Mesodermal cell (in vitro differentiated cells): Measurements from ENCODE around the gene TNS1.

Experiments used
- H3K27ac ChIP-seq: 2 replicates; pipeline ENCODE4 v1.7.0; 2013; ENCODE audit warnings: mild to moderate bottlenecking, low read depth, low read length, moderate library complexity; ENCODE audit not compliant: severe bottlenecking
- H3K36me3 ChIP-seq: 2 replicates; pipeline ENCODE4 v1.7.1; 2013; ENCODE audit warnings: mild to moderate bottlenecking, low read length, moderate library complexity; ENCODE audit not compliant: control insufficient read depth, insufficient read depth
- H3K4me1 ChIP-seq: one replicate; pipeline ENCODE4 v1.7.1; 2013; ENCODE audit warnings: mild to moderate bottlenecking, low read length; ENCODE audit not compliant: insufficient read depth, control insufficient read depth, poor library complexity, severe bottlenecking
- H3K4me3 ChIP-seq: 2 replicates; pipeline ENCODE4 v1.7.0; 2013; ENCODE audit warnings: low read length, control low read depth, mild to moderate bottlenecking; ENCODE audit not compliant: insufficient read depth, poor library complexity, severe bottlenecking; ENCODE audit errors: extremely low read depth
- H3K9me3 ChIP-seq: 2 replicates; pipeline ENCODE4 v1.7.1; 2013; ENCODE audit warnings: mild to moderate bottlenecking, low read length, moderate library complexity; ENCODE audit not compliant: control insufficient read depth
- WGBS, 2 experiments: methylation state at CpG; one replicate each; pipeline ENCODE4 v1.1.5; 2013; ENCODE audit warnings: missing lambda C conversion rate in 2 of 2; ENCODE audit not compliant: insufficient coverage in 2 of 2; 5-methylcytosine and 5-hydroxymethylcytosine counted together

TNS1 gene

DNA sequence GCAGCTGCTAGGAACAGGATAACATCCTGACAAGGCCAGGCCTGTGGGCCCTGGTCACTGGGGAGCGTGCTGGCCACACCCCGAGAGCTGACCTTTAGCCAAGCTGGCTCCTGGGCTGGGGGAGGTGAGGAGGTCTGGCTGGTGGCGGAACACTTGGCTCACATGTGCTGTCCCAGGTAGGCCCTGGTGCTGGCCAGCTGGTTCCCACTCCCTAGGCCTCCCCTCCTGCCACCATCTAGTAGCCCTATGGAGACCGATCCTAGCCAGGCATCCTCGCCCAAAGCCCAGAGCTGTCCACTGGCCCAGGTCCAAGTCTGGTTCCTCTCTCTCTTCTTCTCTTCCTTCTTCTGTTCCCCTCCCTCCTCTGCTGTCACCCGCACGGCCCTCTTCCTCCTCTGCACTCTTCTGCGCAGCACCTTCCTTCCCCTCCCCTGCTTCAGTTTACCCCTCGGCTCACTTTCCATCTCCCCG, 52.4 kb downstream of the TNS1 start:
- peaks cover 3% of the 10 kb centered on the region for H3K36me3 ChIP-seq
- H3K4me3 ChIP-seq = no peak overlapping the region
- no peak overlapping the region for H3K27ac ChIP-seq
- H3K9me3 ChIP-seq = no peaks in the 10 kb centered on the region
- H3K4me1 ChIP-seq = peaks cover 16% of the 10 kb centered on the region
- 92 to 95% methylated on average over 9 of the region's 10 CpGs for WGBS, 2 experiments

DNA sequence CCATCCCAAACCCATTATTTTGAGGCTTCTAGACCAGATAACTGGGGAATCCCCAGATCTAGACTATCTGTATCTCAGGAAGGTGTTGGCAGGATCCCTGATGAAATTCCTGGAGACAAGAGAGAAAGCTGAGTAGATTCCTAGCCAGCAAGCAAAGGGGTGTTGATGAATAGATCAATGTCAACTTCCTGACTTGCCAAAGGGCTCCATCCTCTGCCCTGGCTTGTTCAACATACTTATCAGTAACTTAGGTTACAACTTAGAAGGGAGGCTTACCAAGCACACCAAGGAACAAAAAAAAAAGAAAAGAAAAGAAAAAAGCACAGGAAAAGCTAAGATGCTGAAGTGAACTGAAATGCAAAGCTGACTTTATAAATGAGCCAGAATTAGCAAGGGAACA, 53.3 kb downstream of the TNS1 start:
- Histone ChIP-seq H3K4me1 (peaks cover 21% of the 10 kb centered on the region), H3K9me3 (no peaks in the 10 kb centered on the region), H3K36me3 (peaks cover 3% of the 10 kb centered on the region), H3K27ac (no peak overlapping the region), H3K4me3 (no peak overlapping the region)

DNA sequence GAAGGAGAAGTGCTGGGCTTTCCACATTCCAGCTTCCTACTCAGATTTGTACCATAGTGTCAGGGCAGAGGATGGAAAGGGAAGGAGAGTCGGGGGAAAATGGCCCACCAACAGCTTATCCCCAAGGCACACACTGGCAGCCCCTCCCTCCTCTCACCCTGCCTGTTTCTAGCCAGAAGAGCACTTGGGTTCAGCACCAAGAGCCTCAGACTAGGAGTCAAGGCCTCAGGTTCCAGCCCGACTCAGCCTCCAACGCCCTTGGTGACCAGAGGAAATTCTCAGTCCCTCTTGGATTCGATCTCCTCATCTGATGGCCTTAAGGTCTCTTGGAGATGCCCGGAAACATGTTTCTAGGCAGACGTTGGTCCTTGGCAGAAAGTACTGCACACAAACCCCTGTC, 53.9 kb downstream of the TNS1 start:
- 90 to 94% methylated on average over 5 of the region's 6 CpGs for WGBS, 2 experiments
- Histone ChIP-seq H3K4me1 (peaks cover 27% of the 10 kb centered on the region), H3K27ac (no peak overlapping the region)

DNA sequence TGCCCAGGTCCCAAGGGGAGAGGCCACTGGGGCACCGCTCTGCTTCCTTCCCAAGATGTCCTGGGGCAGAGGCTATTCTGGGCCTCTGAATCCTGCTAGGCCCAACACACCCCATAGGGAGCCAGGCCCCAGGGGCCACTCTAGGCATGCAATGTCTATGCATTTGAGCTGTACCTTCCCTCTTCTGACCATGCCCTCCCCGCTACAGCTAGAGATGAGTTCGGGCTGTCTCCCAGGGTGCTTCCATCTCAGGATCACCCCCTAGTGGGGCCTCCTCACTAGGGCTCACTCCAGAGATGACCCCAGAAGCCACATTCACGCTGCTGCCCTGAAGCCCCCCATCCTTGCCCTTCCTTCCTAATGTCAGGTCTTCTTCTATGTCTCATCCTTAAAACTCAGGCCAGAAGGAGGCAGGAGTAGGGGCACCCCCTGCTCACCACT, 54.4 kb downstream of the TNS1 start:
- Histone ChIP-seq H3K27ac (no peak overlapping the region), H3K4me3 (no peak overlapping the region), H3K4me1 (peaks cover 32% of the 10 kb centered on the region), H3K36me3 (no peaks in the 10 kb centered on the region), H3K9me3 (no peaks in the 10 kb centered on the region)
- WGBS, 2 experiments = 94 to 95% methylated on average over 4 of the region's 4 CpGs

More for the DNA sequence above, 53.9 kb downstream of the TNS1 start:
- H3K36me3 ChIP-seq = no peaks in the 10 kb centered on the region
- H3K4me3 ChIP-seq = no peak overlapping the region
- no peaks in the 10 kb centered on the region for H3K9me3 ChIP-seq

DNA sequence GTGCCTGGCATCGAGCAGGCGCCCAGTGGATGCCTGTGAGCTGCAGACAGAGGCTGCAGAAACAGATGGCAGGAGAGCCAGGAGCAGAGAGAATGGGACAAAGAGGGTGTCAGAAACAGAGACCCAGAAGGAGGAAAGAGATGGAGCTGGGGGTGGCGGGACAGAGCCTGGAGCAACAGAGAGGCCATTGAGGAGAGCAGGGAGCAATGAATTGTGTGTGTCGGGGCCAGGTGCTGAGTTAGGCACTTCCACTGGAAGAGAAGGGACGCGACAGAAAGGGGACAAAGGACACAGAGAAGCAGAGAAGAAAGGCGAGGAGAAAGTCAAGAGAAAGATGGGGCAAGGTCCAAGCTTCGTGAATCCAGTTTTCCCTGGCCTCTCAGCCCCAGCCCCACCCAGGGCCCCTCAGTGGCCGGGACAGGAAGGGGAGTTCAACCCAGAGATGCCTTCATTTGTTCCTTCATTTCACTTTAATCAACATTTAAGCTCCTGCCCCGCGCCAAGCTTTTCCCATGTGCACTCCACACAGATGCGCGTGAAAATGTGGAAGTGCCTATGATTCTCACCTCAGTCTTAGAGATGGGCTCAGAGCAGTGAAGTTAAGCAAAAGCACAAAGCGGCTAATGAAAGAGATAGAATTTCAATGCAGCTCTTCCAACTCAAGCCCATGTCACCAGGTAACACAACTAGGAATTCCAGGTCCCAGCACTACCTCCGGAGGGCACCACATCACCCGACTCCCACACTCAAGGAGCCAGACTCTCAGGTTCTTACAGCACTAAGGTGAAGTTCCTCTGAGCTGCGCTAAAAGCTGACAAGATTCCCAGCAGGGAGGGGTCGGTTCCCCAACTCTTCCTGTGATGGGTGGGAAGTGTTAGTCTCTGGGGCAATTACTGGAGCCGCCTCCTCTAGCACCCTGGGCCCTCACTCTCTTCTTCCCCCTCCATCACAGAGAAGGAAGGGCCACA, 55.1 kb downstream of the TNS1 start:
- no peak overlapping the region for H3K4me3 ChIP-seq
- H3K9me3 ChIP-seq = no peaks in the 10 kb centered on the region
- 88 to 90% methylated on average over 14 of the region's 19 CpGs for WGBS, 2 experiments
- peaks cover 39% of the 10 kb centered on the region for H3K4me1 ChIP-seq
- H3K27ac ChIP-seq = no peak overlapping the region
- no peaks in the 10 kb centered on the region for H3K36me3 ChIP-seq

DNA sequence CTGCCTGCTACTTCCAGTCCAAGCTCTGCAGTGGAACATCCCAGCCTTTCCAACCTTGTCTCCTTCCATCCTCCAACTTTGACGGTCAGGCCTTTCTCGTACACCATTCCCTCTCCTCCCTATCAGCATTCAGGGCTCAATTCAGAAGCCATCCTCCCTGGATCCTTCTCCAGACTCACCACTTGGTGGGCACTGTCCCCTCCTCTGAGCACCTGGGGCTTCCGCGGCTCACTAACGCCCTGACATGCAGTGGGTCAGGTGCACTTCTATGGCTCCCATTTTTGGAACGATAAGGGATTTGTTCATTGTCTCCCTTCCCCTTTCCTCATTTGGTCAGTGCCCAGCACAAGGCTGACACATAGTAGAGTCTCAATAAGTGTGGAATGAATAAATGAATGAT, 56.7 kb downstream of the TNS1 start:
- H3K4me1 ChIP-seq = peaks cover 35% of the 10 kb centered on the region
- H3K36me3 ChIP-seq = no peaks in the 10 kb centered on the region
- 94% methylated on average over 4 to 6 of the region's 6 CpGs for WGBS, 2 experiments
- H3K9me3 ChIP-seq = no peaks in the 10 kb centered on the region
- no peak overlapping the region for H3K27ac ChIP-seq
- H3K4me3 ChIP-seq = no peak overlapping the region

DNA sequence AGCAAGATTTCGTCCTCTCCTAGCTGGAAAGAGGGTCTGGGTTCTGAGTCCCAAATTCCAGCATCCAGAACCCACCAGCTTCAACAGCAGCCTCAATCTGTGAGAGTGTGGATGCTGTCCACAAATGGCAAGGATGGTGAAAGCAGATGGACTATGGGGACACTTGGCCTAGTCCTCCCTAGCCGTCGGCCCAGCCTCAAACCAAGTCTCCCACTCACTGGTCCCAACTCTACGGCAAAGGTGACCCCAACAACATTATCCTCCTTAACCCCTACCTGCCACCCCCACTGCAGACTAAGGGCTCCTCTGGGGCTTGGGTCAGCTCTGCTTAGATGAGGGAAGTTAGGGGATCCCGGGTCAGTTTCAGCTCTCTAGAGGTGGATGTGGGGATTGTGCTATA, 57.3 kb downstream of the TNS1 start:
- Histone ChIP-seq H3K4me1 (peaks cover 32% of the 10 kb centered on the region), H3K36me3 (no peaks in the 10 kb centered on the region), H3K4me3 (no peak overlapping the region), H3K27ac (no peak overlapping the region), H3K9me3 (no peaks in the 10 kb centered on the region)
- WGBS, 2 experiments = 100% methylated on average over 1 to 2 of the region's 5 CpGs

DNA sequence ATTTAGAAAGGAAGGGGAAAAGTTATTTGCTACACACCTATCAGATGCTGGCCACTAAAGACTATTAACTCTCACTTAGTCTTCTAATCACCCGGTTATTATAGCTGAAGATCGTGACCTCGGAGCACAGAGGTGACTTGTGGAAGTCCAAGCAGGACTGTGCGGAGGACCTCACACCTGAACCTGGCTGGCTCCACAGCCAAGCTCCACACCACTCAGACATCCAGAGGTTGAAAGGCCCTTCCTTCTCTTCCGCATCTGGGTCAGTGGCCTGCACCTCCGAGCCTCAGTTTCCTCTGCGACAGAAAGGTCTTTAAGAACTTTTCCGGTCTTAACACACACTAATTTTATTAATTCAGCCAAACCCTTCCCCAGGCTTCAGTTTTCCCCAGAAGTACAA, 57.9 kb downstream of the TNS1 start:
- Histone ChIP-seq H3K27ac (no peak overlapping the region), H3K9me3 (no peaks in the 10 kb centered on the region), H3K36me3 (no peaks in the 10 kb centered on the region), H3K4me3 (no peak overlapping the region), H3K4me1 (peaks cover 28% of the 10 kb centered on the region)
- 75 to 94% methylated on average over 6 of the region's 8 CpGs for WGBS, 2 experiments

DNA sequence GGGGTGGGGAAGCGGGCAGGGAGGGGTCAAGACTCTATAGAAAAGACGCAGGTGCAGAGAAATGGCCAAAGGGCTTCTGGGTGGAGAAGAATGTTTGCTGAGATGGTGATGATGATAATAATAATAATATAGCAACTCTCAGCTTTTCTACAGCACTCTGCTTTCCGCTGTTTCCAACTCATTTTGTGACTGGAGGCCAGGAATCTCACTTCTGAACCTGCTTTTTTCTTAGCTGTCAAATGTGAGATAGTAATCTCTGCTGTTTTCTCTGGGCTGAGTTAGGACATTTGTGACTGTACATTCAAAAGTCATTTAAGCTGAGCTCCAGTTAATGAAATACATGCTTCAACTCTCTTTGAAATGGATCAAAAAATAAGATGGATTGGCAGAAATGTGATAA, 58.4 kb downstream of the TNS1 start:
- H3K9me3 ChIP-seq = no peaks in the 10 kb centered on the region
- H3K4me3 ChIP-seq = no peak overlapping the region
- WGBS, 2 experiments = 60% methylated on average over 2 of the region's 3 CpGs; no CpG with 5 or more reads in 1 of the 2 experiments
- H3K36me3 ChIP-seq = no peaks in the 10 kb centered on the region
- no peak overlapping the region for H3K27ac ChIP-seq
- H3K4me1 ChIP-seq = peaks cover 27% of the 10 kb centered on the region

DNA sequence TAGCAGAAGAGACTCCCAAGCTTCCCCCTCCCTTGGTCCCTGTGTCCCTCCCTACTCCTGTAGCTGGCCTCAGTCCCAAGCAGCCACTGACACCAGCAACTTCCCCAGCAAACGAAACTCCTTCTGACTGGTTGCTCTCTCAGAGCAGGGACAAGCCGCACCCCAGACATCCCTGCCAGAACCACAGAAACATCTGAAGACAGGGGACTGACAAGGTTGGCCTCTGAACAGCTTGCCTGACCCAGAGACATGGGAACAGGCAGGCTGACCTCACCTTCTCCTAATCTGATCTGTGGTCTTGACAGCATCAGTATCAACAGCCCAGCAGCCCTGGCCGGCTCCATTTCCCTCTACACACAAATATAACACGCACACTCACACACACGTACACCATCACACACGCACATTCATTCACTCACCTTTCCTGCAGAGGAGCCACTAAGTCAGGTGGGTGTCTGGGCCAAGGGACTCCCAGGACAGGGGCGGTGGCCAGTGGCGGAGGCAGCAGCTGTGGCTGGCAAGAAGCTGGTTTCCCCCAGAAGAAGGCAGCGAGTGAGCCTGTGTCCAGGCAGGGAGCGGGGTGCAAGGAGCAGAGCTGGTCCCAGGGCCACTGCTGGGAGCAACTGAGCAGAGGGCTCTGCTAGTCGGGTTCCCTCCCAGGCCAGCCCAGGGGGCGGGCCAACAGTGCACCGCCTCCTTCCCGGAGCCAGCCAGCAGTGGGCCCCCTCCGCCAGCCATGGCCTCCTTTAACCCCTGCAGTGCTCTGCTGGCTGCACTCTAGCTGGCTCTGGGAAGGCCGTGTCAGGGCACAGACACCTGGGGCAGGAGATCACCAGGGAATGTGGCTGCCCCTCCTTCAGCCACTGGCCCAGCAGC, 59.1 kb downstream of the TNS1 start:
- no peaks in the 10 kb centered on the region for H3K9me3 ChIP-seq
- peaks cover 3% of the 10 kb centered on the region for H3K36me3 ChIP-seq
- H3K4me1 ChIP-seq = peaks cover 24% of the 10 kb centered on the region
- no peak overlapping the region for H3K27ac ChIP-seq
- peak overlapping the region; percentile 16 for H3K4me3 ChIP-seq
- 28 to 36% methylated on average over 15 of the region's 16 CpGs for WGBS, 2 experiments
